HG03066 (cell line): ENCODE data around the gene NGLY1.

Experiments
- ATAC-seq: cut with Tn5 transposase; IDR thresholded peaks from one replicate; pipeline ENCODE4 v1.9.1; 2021; ENCODE audit warnings: low read depth; ENCODE audit not compliant: unreplicated experiment

Gene NGLY1

DNA sequence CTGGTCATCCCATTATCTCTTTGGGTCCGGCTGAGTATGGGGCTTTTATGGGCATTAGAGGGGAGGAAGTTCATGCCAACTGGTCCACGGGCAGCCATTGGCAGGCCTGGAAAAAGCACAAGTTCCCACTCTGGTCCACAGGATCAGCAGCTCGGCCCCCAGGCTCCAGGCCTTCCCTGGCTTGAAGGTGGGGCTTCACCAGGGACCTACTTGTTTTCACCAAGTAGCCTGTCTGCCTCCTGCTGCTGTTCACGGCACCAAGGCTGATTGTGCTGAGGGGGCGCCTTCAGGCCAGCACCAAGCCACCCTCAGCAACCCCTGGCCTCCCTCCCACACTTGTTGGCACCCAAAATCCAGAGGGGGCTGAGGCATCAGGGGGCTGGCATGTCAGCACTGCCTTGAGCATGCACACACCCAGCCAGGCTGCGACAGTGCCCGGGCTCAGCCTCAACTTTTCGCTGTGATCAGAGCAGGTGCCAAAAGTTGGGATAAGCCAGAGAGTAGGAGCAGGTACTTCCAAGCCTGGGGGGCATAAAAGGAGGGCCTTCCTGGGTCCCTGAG is 109.4 kb downstream of the NGLY1 start:
- ATAC-seq: no peak
